ENCODE results near the gene SVIL.

DNA sequence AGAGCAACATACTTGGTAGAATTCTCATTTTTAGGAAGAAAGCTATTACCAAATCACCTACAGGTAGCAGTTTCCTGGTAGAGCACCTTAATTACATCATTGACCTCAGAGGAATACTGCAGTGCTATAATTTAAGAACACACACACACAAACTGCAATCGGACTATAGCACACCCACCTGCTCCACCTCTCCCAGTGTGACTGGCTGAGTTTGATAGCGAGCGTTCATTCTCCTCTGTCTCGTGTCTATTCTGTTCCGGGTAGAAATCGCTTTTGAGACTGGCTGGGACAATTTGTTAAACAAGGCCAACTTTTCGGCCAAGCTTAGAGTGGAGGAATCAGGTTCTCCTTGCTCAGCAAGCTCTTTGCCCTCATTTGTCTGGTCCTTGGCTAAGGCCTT is 110.5 kb downstream of the SVIL start:
- TF ChIP-seq, protein P1, sequence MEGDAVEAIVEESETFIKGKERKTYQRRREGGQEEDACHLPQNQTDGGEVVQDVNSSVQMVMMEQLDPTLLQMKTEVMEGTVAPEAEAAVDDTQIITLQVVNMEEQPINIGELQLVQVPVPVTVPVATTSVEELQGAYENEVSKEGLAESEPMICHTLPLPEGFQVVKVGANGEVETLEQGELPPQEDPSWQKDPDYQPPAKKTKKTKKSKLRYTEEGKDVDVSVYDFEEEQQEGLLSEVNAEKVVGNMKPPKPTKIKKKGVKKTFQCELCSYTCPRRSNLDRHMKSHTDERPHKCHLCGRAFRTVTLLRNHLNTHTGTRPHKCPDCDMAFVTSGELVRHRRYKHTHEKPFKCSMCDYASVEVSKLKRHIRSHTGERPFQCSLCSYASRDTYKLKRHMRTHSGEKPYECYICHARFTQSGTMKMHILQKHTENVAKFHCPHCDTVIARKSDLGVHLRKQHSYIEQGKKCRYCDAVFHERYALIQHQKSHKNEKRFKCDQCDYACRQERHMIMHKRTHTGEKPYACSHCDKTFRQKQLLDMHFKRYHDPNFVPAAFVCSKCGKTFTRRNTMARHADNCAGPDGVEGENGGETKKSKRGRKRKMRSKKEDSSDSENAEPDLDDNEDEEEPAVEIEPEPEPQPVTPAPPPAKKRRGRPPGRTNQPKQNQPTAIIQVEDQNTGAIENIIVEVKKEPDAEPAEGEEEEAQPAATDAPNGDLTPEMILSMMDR (IDR thresholded peaks at IDR 0.05 in 8 of 11, conservative IDR thresholded peaks at IDR 0.05 in 3 of 11) = no peak
- TF ChIP-seq POLR2AphosphoS5 (IDR thresholded peaks at IDR 0.05) = no peak

All from spleen (tissue), 7 donors.